Measurements from ENCODE around the gene NOM1.

DNA sequence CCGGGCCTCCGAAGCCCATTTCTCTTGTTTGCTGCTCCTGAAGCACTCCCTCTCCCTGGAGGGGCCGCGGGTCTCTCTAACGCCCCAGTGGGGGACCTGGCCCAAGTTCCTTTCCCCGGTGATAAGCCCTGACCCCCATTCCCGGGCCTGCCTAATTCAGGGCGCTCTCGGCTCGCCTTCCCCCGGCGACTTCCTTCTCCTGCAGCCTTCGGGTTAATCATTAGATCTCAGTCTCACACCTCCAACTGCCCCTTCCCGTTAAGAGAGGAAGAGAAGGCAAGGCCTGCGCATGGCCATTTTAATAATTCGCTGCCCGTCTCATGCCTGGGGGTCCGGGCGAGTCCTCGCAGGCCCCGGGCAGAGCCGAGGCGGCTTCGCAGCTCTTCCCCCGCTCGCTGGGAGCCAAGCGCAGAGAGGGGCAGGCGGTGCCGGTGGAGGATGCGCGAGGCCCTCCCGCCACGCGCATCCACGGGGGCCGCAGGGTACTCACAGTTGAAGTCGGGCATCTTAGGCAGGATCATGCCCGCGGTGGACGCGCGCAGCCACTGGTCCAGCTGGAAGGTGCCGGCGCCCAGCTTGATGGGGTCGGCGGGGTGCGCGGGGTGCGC is 59.8 kb downstream of the NOM1 start:
- TF ChIP-seq POLR2A (IDR thresholded peaks at IDR 0.05) (peak in 1 of 2 donors; percentile 16), CTCF (IDR thresholded peaks at IDR 0.05) (no peak), POLR2AphosphoS5 (IDR thresholded peaks at IDR 0.05) (no peak), EP300 (IDR thresholded peaks at IDR 0.05) (no peak)
